C4-2B (cell line): ENCODE measurements around the gene CNFN.

Source experiments
- H3K27ac ChIP-seq: fragments of 450-650 bp; 2 replicates; pipeline ENCODE4 v1.5.1; 2017
- ZFX ChIP-seq: fragments of 450-650 bp; IDR thresholded peaks from 2 replicates; pipeline ENCODE4 v1.6.1; 2017
- TF ChIP-seq, protein P1 (sequence below): fragments of 450-650 bp; conservative IDR thresholded peaks from 2 replicates; pipeline ENCODE4 v1.5.1; 2017; ENCODE audit warnings: mild to moderate bottlenecking

CNFN gene

DNA sequence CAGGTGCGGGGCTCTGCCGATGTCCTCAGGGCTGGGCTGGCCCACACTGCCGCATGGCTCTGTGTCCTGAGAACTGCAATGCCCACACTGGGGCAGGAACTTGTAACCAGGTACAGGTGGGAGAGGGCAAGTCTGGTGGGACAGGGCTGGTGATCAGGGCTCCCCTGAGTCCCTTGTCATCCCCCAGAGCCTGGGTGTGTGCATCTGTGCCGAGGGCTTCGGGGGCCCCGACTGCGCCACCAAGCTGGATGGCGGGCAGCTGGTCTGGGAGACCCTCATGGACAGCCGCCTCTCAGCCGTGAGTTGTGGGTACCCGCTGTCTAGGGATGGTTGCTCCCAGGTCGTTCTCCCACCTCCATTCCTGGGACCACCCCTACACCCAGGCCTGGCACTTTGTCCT is 34.2 kb downstream of the CNFN start:
- no peak overlapping the region for H3K27ac ChIP-seq
- TF ChIP-seq ZFX, result no peak
- TF ChIP-seq, protein P1, sequence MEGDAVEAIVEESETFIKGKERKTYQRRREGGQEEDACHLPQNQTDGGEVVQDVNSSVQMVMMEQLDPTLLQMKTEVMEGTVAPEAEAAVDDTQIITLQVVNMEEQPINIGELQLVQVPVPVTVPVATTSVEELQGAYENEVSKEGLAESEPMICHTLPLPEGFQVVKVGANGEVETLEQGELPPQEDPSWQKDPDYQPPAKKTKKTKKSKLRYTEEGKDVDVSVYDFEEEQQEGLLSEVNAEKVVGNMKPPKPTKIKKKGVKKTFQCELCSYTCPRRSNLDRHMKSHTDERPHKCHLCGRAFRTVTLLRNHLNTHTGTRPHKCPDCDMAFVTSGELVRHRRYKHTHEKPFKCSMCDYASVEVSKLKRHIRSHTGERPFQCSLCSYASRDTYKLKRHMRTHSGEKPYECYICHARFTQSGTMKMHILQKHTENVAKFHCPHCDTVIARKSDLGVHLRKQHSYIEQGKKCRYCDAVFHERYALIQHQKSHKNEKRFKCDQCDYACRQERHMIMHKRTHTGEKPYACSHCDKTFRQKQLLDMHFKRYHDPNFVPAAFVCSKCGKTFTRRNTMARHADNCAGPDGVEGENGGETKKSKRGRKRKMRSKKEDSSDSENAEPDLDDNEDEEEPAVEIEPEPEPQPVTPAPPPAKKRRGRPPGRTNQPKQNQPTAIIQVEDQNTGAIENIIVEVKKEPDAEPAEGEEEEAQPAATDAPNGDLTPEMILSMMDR, result no peak

DNA sequence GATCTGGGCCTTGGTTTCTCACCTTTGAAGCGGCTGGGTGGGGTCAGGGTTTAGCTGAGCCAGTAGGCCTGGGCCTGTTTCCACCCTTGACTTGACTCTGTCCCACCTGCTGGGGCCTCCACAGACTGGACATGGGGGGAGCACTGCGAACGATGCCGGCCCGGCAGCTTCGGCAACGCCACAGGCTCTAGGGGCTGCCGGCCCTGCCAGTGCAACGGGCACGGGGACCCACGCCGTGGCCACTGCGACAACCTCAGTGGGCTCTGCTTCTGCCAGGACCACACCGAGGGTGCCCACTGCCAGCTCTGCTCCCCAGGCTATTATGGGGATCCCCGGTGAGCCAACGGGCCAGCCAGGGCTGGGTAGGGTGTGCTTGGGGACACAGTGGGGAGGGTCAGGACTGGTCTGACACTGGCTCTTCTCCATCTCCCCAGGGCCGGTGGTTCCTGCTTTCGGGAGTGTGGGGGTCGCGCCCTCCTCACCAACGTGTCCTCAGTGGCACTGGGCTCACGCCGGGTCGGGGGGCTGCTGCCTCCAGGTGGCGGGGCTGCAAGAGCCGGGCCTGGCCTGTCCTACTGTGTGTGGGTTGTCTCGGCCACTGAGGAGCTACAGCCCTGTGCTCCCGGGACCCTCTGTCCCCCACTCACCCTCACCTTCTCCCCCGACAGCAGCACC is 36.6 kb downstream of the CNFN start:
- TF ChIP-seq, protein P1, result no peak
- TF ChIP-seq ZFX, result no peak
- no peak overlapping the region for H3K27ac ChIP-seq

DNA sequence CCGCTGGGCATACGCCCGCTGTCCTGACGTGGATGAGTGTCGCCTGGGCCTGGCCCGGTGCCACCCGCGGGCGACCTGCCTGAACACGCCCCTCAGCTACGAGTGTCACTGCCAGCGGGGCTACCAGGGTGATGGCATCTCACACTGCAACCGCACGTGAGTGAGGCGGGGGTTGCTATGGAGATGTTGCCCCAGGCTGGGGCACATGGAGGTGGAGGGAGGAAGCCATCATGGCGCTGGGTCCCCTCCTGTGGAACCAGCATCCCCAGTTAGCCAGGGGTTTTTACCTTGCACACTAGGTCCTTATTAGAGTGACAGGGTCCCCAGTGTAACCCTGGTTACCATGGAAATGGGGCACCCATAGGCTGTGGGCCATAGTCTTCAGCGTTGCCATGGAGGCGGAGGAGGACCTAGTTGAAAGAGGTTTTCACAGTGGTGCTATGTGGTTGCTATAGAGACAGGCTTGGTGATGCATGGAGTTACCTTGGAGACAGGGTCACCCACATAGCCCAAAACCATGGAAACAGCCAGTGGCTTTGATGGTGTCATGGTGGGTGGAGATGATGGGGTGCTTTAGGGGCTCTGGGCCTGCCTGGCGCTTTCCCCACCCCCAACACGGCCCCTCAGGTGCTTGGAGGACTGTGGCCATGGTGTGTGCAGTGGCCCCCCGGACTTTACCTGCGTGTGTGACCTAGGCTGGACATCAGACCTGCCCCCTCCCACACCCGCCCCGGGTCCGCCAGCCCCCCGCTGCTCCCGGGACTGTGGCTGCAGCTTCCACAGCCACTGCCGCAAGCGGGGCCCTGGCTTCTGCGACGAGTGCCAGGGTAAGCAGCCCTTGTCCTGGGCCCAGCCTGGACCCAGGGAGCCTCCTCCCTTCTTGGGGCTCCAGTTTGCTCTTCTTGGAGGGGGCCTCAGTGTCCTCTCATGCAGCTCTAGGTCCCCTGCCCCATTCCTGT is 37.5 kb downstream of the CNFN start:
- no peak overlapping the region for H3K27ac ChIP-seq
- TF ChIP-seq ZFX, result no peak
- TF ChIP-seq, protein P1, result no peak

DNA sequence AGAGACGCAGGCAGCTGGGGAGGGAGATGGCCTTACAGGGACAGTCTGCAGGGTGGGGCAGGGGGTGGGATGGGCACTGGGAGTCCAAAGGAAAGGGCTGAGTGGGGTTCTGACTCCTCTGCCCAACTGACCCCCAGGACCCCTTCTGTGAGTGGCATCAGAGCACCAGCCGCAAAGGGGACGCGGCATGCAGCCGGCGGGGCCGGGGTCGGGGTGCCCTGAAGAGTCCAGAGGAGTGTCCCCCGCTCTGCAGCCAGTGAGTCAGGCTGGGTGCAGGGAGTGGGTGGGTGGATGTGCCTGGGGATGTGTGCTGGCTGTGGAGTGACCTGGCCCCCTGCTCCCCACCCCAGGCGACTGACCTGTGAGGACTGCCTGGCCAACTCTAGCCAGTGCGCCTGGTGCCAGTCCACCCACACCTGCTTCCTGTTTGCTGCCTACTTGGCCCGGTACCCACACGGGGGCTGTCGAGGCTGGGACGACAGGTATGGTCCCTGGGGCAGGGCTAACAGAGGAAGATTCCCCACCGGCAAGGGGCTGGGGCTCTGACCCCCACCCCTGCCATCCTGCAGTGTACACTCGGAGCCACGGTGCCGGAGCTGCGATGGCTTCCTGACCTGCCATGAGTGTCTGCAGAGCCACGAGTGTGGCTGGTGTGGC is 38.9 kb downstream of the CNFN start:
- no peak overlapping the region for H3K27ac ChIP-seq
- TF ChIP-seq, protein P1, result no peak
- TF ChIP-seq ZFX, result no peak

DNA sequence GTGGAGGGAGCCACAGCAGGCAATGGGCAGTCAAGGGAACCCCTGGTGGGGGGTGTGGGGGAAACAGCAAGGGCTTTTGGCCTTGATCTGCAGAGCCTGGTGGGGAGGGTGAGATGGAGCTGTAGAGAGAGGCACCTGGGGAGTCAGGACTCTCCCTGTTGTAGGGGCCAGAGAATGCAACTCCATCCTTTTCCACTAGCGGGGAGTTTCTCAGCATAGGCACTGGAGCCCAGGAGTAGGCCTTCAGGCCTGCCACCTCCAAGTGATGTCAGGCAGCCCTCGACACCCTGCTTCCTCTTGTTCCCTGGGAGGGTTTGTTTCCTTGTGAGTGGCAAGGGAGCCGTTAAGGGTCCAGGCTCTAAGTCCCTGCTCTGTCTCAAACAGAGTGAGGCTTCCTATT is 39.7 kb downstream of the CNFN start:
- no peak overlapping the region for H3K27ac ChIP-seq
- TF ChIP-seq, protein P1, result no peak
- TF ChIP-seq ZFX, result no peak

DNA sequence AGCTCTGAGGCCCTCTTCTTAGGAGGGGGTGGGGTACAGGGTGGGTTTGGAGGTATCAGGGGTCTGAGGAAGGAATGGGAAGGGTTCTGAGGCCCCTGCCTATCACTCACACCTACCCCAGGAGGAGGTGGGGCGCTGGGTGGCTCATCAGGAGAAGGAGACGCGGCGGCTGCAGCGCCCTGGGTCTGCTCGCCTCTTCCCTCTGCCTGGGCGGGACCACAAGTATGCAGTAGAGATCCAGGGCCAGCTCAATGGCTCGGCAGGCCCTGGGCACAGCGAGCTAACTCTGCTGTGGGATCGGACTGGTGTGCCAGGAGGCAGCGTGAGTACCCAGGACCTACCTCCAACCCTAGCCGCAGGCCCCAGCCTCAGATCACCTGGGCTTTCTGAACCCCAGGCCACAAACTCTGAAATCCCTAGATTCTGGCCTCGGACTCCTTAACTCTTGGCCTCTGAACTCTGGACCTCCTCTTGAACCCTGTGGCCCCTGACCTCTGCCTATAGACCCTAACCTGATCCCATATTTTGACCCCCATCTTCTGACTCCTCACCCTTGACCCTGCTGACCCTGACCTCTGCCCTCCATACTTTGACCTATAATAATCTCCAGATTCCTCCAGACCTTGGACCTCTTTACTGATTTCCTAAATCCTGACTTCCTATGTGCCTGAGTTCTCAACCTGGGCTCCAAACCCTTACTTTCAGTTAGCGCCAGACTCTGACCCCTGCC is 40.6 kb downstream of the CNFN start:
- no peak overlapping the region for H3K27ac ChIP-seq
- no peak for TF ChIP-seq ZFX
- TF ChIP-seq, protein P1, result no peak
